HCT116 (cell line): Measurements from ENCODE around the gene OBSCN. TPM values are rescaled to one million over a fixed set of nuclear protein-coding genes. Genes with fewer than 3 reads are reported as not detected.
A peak's percentile ranks its signal among the peaks of the same experiment; 100 is the strongest.

Source experiments
- ATAC-seq: fragments of 200-7000 bp; cut with Tn5 transposase; 2 replicates; pipeline ENCODE4 v1.9.1; 2020; ENCODE audit warnings: mild to moderate bottlenecking, moderate library complexity
- BruUV-seq: library from RNA; stranded (reverse); fragments of 400-500 nt; replicated peaks from 2 replicates; lab custom pipeline; 2021; lab: Mats Ljungman, UMichigan
- CTCF ChIA-PET: fragments of 300-600 bp; sonication (Branson Sonifier 250); formaldehyde crosslinking; loops from one replicate; lab custom pipeline; 2021; ENCODE audit warnings: antibody characterized with exemption; lab: Charles Lee
- POLR2A ChIA-PET: fragments of 300-600, 350-600 bp; sonication (Branson Sonifier 250); formaldehyde crosslinking; loops from one replicate; lab custom pipeline; 2021; ENCODE audit warnings: antibody characterized with exemption; lab: Charles Lee
- RAD21 ChIA-PET, 2 experiments: fragments of 300-600 bp; sonication (Branson Sonifier 250); formaldehyde crosslinking; loops; one replicate each; lab custom pipeline; 2023; ENCODE audit warnings: low total read pairs in 2 of 2; ENCODE audit not compliant: uncharacterized antibody in 2 of 2, unreplicated experiment in 2 of 2, low non-redundant PET in 1 of 2; lab: Charles Lee
- DNase-seq: peaks from one replicate; pipeline ENCODE4 v3.0.0-alpha.2; 2010; ENCODE audit warnings: low read depth, low spot score
- H2AFZ ChIP-seq: fragments of 200-600 bp; shearing (Covaris generic), sonication (generic); 2 replicates; pipeline ENCODE4 v1.6.1; 2017; ENCODE audit warnings: low read depth, mixed run types, mixed read lengths, antibody characterized with exemption, low read length; ENCODE audit not compliant: poor library complexity, severe bottlenecking
- H3K27ac ChIP-seq: 2 replicates; pipeline ENCODE4 v1.5.1; 2012; ENCODE audit warnings: low read depth, low read length
- H3K27me3 ChIP-seq: fragments of 200-600 bp; sonication (generic); 2 replicates; pipeline ENCODE4 v1.6.1; 2016; ENCODE audit warnings: mixed run types, low read length, mixed read lengths; ENCODE audit not compliant: insufficient read depth
- H3K36me3 ChIP-seq, 2 experiments: fragments of 200-500 bp in 1 of 2; fragments of 200-600 bp in 1 of 2; sonication (Bioruptor generic) in 1 of 2; sonication (generic) in 1 of 2; 2 replicates each; pipeline versions ENCODE4 v1.5.1 to v1.6.1; 2014 to 2016; ENCODE audit warnings: low read length in 2 of 2, inconsistent platforms in 1 of 2, mixed read lengths in 1 of 2, mixed run types in 1 of 2; ENCODE audit not compliant: insufficient read depth in 2 of 2, control insufficient read depth in 1 of 2
- H3K4me1 ChIP-seq, 2 experiments: fragments of 200-600 bp in 1 of 2; sonication (generic) in 1 of 2; 2 replicates each; pipeline versions ENCODE4 v1.5.1 to v1.6.1; 2012 to 2017; ENCODE audit warnings: low read length in 2 of 2, inconsistent platforms in 1 of 2, mild to moderate bottlenecking in 1 of 2, mixed read lengths in 1 of 2, mixed run types in 1 of 2, moderate library complexity in 1 of 2; ENCODE audit not compliant: insufficient read depth in 2 of 2, control insufficient read depth in 1 of 2
- H3K4me2 ChIP-seq: fragments of 200-600 bp; sonication (generic); 2 replicates; pipeline ENCODE4 v1.6.1; 2017; ENCODE audit warnings: mixed run types, low read length, mixed read lengths
- H3K4me3 ChIP-seq, 2 experiments: fragments of 200-600 bp in 1 of 2; sonication (generic) in 1 of 2; replicated peaks in 1 of 2; 2 replicates each; pipeline ENCODE4 v1.5.1; 2011 to 2016; ENCODE audit warnings: low read length in 2 of 2, control low read depth in 1 of 2, low read depth in 1 of 2, mild to moderate bottlenecking in 1 of 2, mixed read lengths in 1 of 2, mixed run types in 1 of 2
- H3K79me2 ChIP-seq: fragments of 200-600 bp; sonication (generic); 2 replicates; pipeline ENCODE4 v1.6.1; 2017; ENCODE audit warnings: mild to moderate bottlenecking, mixed run types, low read length, moderate library complexity, mixed read lengths; ENCODE audit not compliant: insufficient read depth
- H3K9ac ChIP-seq: fragments of 200-600 bp; sonication (generic); 2 replicates; pipeline ENCODE4 v1.6.1; 2016; ENCODE audit warnings: low read length, mixed read lengths
- H3K9me2 ChIP-seq: fragments of 200-600 bp; sonication (generic), shearing (Covaris generic); 2 replicates; pipeline ENCODE4 v1.6.1; 2017; ENCODE audit warnings: mixed run types, mild to moderate bottlenecking, moderate library complexity; ENCODE audit not compliant: insufficient read depth
- H3K9me3 ChIP-seq, 2 experiments: fragments of 200-500 bp in 1 of 2; fragments of 200-600 bp in 1 of 2; sonication (Bioruptor generic) in 1 of 2; sonication (generic) in 1 of 2; 2 replicates each; pipeline ENCODE4 v1.6.1; 2014 to 2017; ENCODE audit warnings: low read length in 2 of 2, mixed read lengths in 2 of 2, inconsistent platforms in 1 of 2, low read depth in 1 of 2, mild to moderate bottlenecking in 1 of 2, mixed run types in 1 of 2, moderate library complexity in 1 of 2; ENCODE audit not compliant: control insufficient read depth in 1 of 2, insufficient read depth in 1 of 2
- H4K20me1 ChIP-seq: fragments of 200-600 bp; sonication (generic), shearing (Covaris generic); 2 replicates; pipeline ENCODE4 v1.6.1; 2017; ENCODE audit warnings: mixed run types, mild to moderate bottlenecking, moderate library complexity; ENCODE audit not compliant: insufficient read depth
- ATF3 ChIP-seq: IDR thresholded peaks from 2 replicates; pipeline ENCODE4 v1.6.1; 2012
- CTCF ChIP-seq, 3 experiments: fragments of 200-600 bp in 1 of 3; sonication (generic) in 1 of 3; IDR thresholded peaks in 2 of 3; conservative IDR thresholded peaks in 1 of 3; 2 replicates each; pipeline ENCODE4 v1.5.1; 2012 to 2017; ENCODE audit warnings: low read depth in 2 of 3, low read length in 2 of 3, antibody characterized with exemption in 1 of 3, borderline replicate concordance in 1 of 3, control low read depth in 1 of 3, mild to moderate bottlenecking in 1 of 3, mixed read lengths in 1 of 3, mixed run types in 1 of 3, moderate library complexity in 1 of 3; ENCODE audit not compliant: insufficient read depth in 1 of 3
- ELF1 ChIP-seq: IDR thresholded peaks from 2 replicates; pipeline ENCODE4 v1.6.1; 2012; ENCODE audit warnings: low read depth, borderline replicate concordance
- JUND ChIP-seq: IDR thresholded peaks from 2 replicates; pipeline ENCODE4 v1.6.1; 2012
- POLR2A ChIP-seq: IDR thresholded peaks from 2 replicates; pipeline ENCODE4 v1.7.0; 2011; ENCODE audit warnings: borderline replicate concordance; ENCODE audit not compliant: insufficient read depth, insufficient read length; ENCODE audit errors: extremely low read depth
- POLR2AphosphoS5 ChIP-seq: IDR thresholded peaks from 2 replicates; pipeline ENCODE4 v1.6.1; 2011; ENCODE audit warnings: mild to moderate bottlenecking, low read depth, low read length, moderate library complexity
- RAD21 ChIP-seq: IDR thresholded peaks from 2 replicates; pipeline ENCODE4 v1.6.1; 2012; ENCODE audit warnings: low read depth, mild to moderate bottlenecking
- SP1 ChIP-seq: IDR thresholded peaks from 2 replicates; pipeline ENCODE4 v1.6.1; 2012; ENCODE audit warnings: low read depth
- SRF ChIP-seq: IDR thresholded peaks from 2 replicates; pipeline ENCODE4 v1.6.1; 2012; ENCODE audit warnings: low read depth
- YY1 ChIP-seq: IDR thresholded peaks from 2 replicates; pipeline ENCODE4 v1.6.1; 2011; ENCODE audit warnings: low read length, low read depth, moderate library complexity, mild to moderate bottlenecking; ENCODE audit not compliant: insufficient replicate concordance; ENCODE audit errors: extremely low read depth
- intact Hi-C: fragments of 100-400 bp; cut with micrococcal nuclease; formaldehyde crosslinking; loops from 2 replicates; pipeline ENCODE4 v1.10.0; 2022
- total RNA-seq: library from RNA; stranded (reverse); gene quantifications from one replicate; pipeline ENCODE4 v1.2.1, GENCODE V29; 2021; ENCODE audit not compliant: unreplicated experiment
- TF ChIP-seq, protein P1 (sequence below): IDR thresholded peaks from 2 replicates; pipeline ENCODE4 v1.6.1; 2012

Gene OBSCN
- total RNA-seq, 1 experiment from 2014 or later: 16.6 TPM

GRCh38 chr1:228163776-228164519, 43.9 kb upstream of the OBSCN start:
- Histone ChIP-seq H3K79me2 (peaks cover 23% of the 10 kb centered on the region), H3K4me2 (peak overlapping the region; percentile 98), H3K4me1 (peaks cover 10 to 39% of the 10 kb centered on the region in 2 experiments), H3K27me3 (no peaks in the 10 kb centered on the region), H3K4me3 (no peak overlapping the region), H2AFZ (no peak overlapping the region), H3K27ac (no peak overlapping the region), H3K9me3 (no peaks in the 10 kb centered on the region), H4K20me1 (no peaks in the 10 kb centered on the region), H3K36me3 (no peaks in the 10 kb centered on the region), H3K9ac (no peak overlapping the region), H3K9me2 (no peaks in the 10 kb centered on the region)
- RAD21 ChIA-PET: no interaction called here
- BruUV-seq: no TSS peak
- DNase-seq (no peak), ATAC-seq (no peak)
- POLR2A ChIA-PET: no interaction called here
- TF ChIP-seq POLR2A (no peak), ATF3 (no peak), POLR2AphosphoS5 (no peak), SRF (no peak), YY1 (no peak), JUND (no peak)
- CTCF ChIA-PET: interaction anchor here (2.5 kb wide), 1 partner anchor 33 kb away, joined by 15 read pairs; no protein-coding TSS in a partner anchor
- intact Hi-C loops: no loop called here

- ChIA-PET CTCF (interaction anchor here (0.6 to 3.6 kb wide), 13 partner anchors 9 to 166 kb away, joined by 3 to 15 read pairs (median 4); no protein-coding TSS in a partner anchor), RAD21 (interaction anchor here in 1 of 2 experiments (1.5 kb wide), 1 partner anchor 9 kb away, joined by 4 read pairs; no protein-coding TSS in a partner anchor), POLR2A (interaction anchor here (1.0 to 1.6 kb wide), 6 partner anchors 9 to 29 kb away, joined by 3 to 12 read pairs (median 4); no protein-coding TSS in a partner anchor)
- TF ChIP-seq ELF1 (no peak), SP1 (no peak), RAD21 (no peak), JUND (no peak), CTCF (IDR thresholded peaks at IDR 0.05 in 2 of 3, conservative IDR thresholded peaks at IDR 0.05 in 1 of 3; ENCODE audit: borderline replicate concordance in 1 of 3, insufficient read depth in 1 of 3, low read depth in 2 of 3, low read length in 2 of 3) (no peak)
- TF ChIP-seq, protein P1, sequence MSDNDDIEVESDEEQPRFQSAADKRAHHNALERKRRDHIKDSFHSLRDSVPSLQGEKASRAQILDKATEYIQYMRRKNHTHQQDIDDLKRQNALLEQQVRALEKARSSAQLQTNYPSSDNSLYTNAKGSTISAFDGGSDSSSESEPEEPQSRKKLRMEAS: no peak
- intact Hi-C loops: loop anchor here (1.0 kb wide), 1 partner anchor 24 kb away; the partner anchor contains the start of gene GUK1
- Histone ChIP-seq H3K27ac (peak overlapping the region; percentile 68), H2AFZ (no peak overlapping the region), H3K4me1 (peaks cover 10 to 39% of the 10 kb centered on the region in 2 experiments), H3K36me3 (no peaks in the 10 kb centered on the region), H4K20me1 (no peaks in the 10 kb centered on the region), H3K9me3 (no peaks in the 10 kb centered on the region), H3K9ac (peak overlapping the region; percentile 85), H3K9me2 (no peaks in the 10 kb centered on the region), H3K27me3 (no peaks in the 10 kb centered on the region), H3K4me3 (peak overlapping the region; percentile 68 to 76), H3K4me2 (peak overlapping the region; percentile 98), H3K79me2 (peaks cover 29% of the 10 kb centered on the region)
- TSS peak; percentile 97 for BruUV-seq
- DNase-seq (no peak), ATAC-seq (peak; percentile 0)
Measured at GRCh38 chr1:228164561-228165371, 43.1 kb upstream of the OBSCN start.
